DOHH2 (cell line): ENCODE measurements around the gene PITPNC1.

Source experiments
- CTCF ChIP-seq: fragments of 200-600 bp; sonication (generic); IDR thresholded peaks from one replicate; pipeline ENCODE4 v1.5.1; 2014; ENCODE audit warnings: antibody characterized with exemption, mild to moderate bottlenecking, low read depth, low read length; ENCODE audit not compliant: poor library complexity, severe bottlenecking
- EZH2phosphoT487 ChIP-seq: fragments of 200-600 bp; sonication (generic); IDR thresholded peaks from 2 replicates; pipeline ENCODE4 v1.6.1; 2017; ENCODE audit warnings: borderline replicate concordance, mild to moderate bottlenecking, antibody characterized with exemption, low read length, moderate library complexity, mixed read lengths

DNA sequence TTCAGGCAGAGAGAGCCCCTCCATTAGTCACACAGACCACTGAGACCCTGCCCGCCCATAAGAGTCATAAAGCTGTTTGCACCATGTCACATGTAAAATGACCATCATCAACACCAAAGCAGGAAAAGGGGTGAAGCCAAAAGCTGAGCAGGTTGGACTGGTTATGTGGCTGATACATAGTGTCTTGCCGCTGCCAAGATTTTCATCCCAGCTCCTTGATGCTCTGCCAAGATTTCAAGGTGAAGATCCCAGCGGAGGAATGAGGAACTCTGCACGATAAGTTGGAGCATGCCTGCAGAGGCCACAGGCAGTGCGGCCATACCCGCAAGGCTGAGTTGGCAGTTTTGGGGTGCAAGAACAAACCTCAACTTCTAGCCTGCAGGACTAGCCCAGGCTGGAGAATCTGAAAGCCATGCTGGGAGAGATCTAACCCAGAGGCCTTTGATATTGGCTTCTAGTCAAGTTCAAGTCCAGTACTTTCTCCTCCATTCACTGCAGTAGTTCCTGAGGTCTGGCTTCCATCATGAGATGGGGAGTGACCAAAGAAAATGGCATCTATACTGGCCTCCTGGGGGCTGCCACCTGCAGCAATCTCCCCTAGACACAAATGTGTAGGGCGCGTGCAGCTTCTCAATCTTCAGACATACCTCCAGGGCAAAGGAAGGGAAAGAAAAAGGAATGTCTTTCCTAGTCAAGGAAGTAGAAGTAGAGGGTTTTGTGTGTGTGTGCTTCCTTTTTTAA, 261.0 kb downstream of the PITPNC1 start:
- TF ChIP-seq CTCF (no peak), EZH2phosphoT487 (no peak)
